PFSK-1 (cell line): ENCODE data around the gene RNF115.

Experiments
- POLR2AphosphoS5 ChIP-seq: IDR thresholded peaks from 2 replicates; pipeline ENCODE4 v1.6.1; 2012; ENCODE audit warnings: low read depth, mild to moderate bottlenecking, control low read depth, low read length, moderate library complexity
- SIN3A ChIP-seq: IDR thresholded peaks from 2 replicates; pipeline ENCODE4 v1.6.1; 2012; ENCODE audit warnings: mild to moderate bottlenecking, low read length, moderate library complexity, borderline replicate concordance; ENCODE audit not compliant: insufficient read depth
- TAF1 ChIP-seq: IDR thresholded peaks from 2 replicates; pipeline ENCODE4 v1.6.1; 2012; ENCODE audit warnings: low read length, control low read depth, borderline replicate concordance; ENCODE audit not compliant: insufficient read depth

DNA sequence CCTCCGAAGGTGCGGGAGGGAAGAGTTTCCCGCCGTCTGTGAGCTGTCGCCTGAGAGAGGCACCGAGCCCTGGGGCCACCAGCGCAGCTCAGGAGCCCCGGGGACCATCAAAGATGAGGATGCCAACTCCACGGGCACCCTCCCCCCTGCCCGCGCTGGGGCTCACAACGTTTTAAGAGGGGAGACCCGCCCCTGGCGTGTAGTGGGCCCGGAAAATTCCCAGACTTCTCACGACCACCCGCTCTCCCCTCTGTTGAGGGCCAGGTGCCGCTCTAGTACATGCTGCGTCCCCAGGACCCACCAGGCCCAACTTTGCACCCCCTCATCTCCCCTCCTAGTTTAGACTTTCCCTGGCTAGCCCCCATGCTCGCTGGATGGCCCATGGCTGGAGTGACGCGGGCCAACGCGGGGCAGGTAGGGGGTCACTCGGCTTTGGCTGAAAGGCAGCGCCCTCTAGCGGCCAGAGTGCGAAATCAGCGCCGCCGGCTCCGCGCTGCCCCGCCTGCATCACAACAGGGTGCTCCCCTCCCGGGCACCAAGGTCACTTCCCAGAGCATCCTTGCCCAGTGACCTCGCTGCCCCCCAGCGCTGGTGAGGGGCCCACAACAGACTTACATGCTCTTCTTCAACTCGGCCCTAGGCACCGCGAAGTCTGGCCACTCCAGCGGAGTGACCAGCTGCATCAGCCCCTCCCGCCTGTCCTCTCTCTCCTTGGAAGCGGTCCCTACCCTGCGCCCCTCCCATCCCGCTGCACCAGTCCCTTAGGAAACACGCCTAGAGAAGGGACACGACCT is 102.8 kb downstream of the RNF115 start:
- TF ChIP-seq SIN3A (no peak), POLR2AphosphoS5 (no peak), TAF1 (no peak)
